WTC11 (cell line): Measurements from ENCODE around the gene UVRAG. TPM values are rescaled to one million over a fixed set of nuclear protein-coding genes. Genes with fewer than 3 reads are reported as not detected.

Experiments used
- ATAC-seq: fragments of 200-7000 bp; cut with Tn5 transposase; 2 replicates; pipeline ENCODE4 v1.10.0; 2021; ENCODE audit warnings: mild to moderate bottlenecking, moderate library complexity
- CTCF ChIA-PET: fragments of 300-600 bp; sonication (Branson Sonifier 250); formaldehyde crosslinking; loops from one replicate; lab custom pipeline; 2021; ENCODE audit warnings: antibody characterized with exemption; lab: Charles Lee
- POLR2A ChIA-PET: fragments of 350-600 bp; sonication (Branson Sonifier 250); formaldehyde crosslinking; loops from one replicate; lab custom pipeline; 2021; ENCODE audit warnings: antibody characterized with exemption; lab: Charles Lee
- DNase-seq: peaks from one replicate; pipeline ENCODE4 v3.0.0; 2021; ENCODE audit warnings: low spot score
- H3K27ac Mint-ChIP-seq: 2 replicates; pipeline ENCODE4 v1.8.0; 2021; ENCODE audit warnings: mixed read lengths
- H3K27me3 Mint-ChIP-seq: 2 replicates; pipeline ENCODE4 v1.8.0; 2021; ENCODE audit warnings: low read depth, mild to moderate bottlenecking, moderate library complexity, mixed read lengths
- H3K36me3 Mint-ChIP-seq: 2 replicates; pipeline ENCODE4 v1.8.0; 2021; ENCODE audit warnings: mixed read lengths
- H3K4me1 Mint-ChIP-seq: 2 replicates; pipeline ENCODE4 v1.8.0; 2022; ENCODE audit warnings: mixed read lengths
- H3K4me3 Mint-ChIP-seq: 2 replicates; pipeline ENCODE4 v1.8.0; 2021; ENCODE audit warnings: mild to moderate bottlenecking, moderate library complexity, mixed read lengths
- H3K9me3 Mint-ChIP-seq: 2 replicates; pipeline ENCODE4 v1.8.0; 2021; ENCODE audit warnings: mixed read lengths
- ARID4B ChIP-seq: sonication (generic); formaldehyde crosslinking; IDR thresholded peaks from 2 replicates; pipeline ENCODE4 v1.8.0; 2023; ENCODE audit warnings: missing genetic modification reagents, mild to moderate bottlenecking, borderline replicate concordance
- ATF6 ChIP-seq: sonication (generic); formaldehyde crosslinking; IDR thresholded peaks from 2 replicates; pipeline ENCODE4 v1.8.1; 2023; ENCODE audit warnings: mild to moderate bottlenecking, missing genetic modification reagents
- CREM ChIP-seq: sonication (generic); formaldehyde crosslinking; IDR thresholded peaks from 2 replicates; pipeline ENCODE4 v1.8.1; 2022; ENCODE audit warnings: mild to moderate bottlenecking, missing genetic modification reagents, moderate library complexity
- CTCF ChIP-seq: fragments of 200-600 bp; IDR thresholded peaks from 2 replicates; pipeline ENCODE4 v1.8.0; 2022; ENCODE audit warnings: antibody characterized with exemption
- EMX1 ChIP-seq: fragments of 250-450 bp; sonication (Bioruptor Pico); IDR thresholded peaks from 2 replicates; pipeline ENCODE4 v1.8.0; 2021; ENCODE audit warnings: mild to moderate bottlenecking
- ETV6 ChIP-seq: sonication (generic); formaldehyde crosslinking; IDR thresholded peaks from 2 replicates; pipeline ENCODE4 v1.8.1; 2022; ENCODE audit warnings: mild to moderate bottlenecking, missing genetic modification reagents
- FOXP4 ChIP-seq: sonication (generic); formaldehyde crosslinking; IDR thresholded peaks from 2 replicates; pipeline ENCODE4 v1.8.0; 2022; ENCODE audit warnings: mild to moderate bottlenecking, missing genetic modification reagents
- GRHL2 ChIP-seq: fragments of 250-450 bp; sonication (Bioruptor Pico); IDR thresholded peaks from 2 replicates; pipeline ENCODE4 v1.8.0; 2022; ENCODE audit warnings: mild to moderate bottlenecking, moderate library complexity; ENCODE audit not compliant: insufficient replicate concordance, severe bottlenecking
- HMGXB4 ChIP-seq: sonication (generic); formaldehyde crosslinking; IDR thresholded peaks from 2 replicates; pipeline ENCODE4 v1.8.1; 2023; ENCODE audit warnings: mild to moderate bottlenecking, moderate library complexity, missing genetic modification reagents
- MXD4 ChIP-seq: fragments of 250-450 bp; sonication (Bioruptor Pico); IDR thresholded peaks from 2 replicates; pipeline ENCODE4 v1.8.0; 2021; ENCODE audit warnings: mild to moderate bottlenecking, moderate library complexity, borderline replicate concordance
- RORB ChIP-seq: fragments of 250-450 bp; sonication (Bioruptor Pico); IDR thresholded peaks from 2 replicates; pipeline ENCODE4 v1.9.0; 2021; ENCODE audit warnings: mild to moderate bottlenecking
- TCF7 ChIP-seq: sonication (generic); formaldehyde crosslinking; IDR thresholded peaks from 2 replicates; pipeline ENCODE4 v1.8.0; 2022; ENCODE audit warnings: mild to moderate bottlenecking, low read depth, missing genetic modification reagents, moderate library complexity
- TEAD1 ChIP-seq: sonication (generic); formaldehyde crosslinking; IDR thresholded peaks from 2 replicates; pipeline ENCODE4 v1.8.0; 2022; ENCODE audit warnings: mild to moderate bottlenecking, missing genetic modification reagents
- total RNA-seq: library from RNA; stranded (reverse); gene quantifications from 3 replicates; pipeline ENCODE4 v1.2.3, GENCODE V29; 2021

Gene UVRAG
- total RNA-seq, 1 experiment from 2014 or later, result 14.5 TPM

- TF ChIP-seq ATF6 (CRISPR knock-in tag), result no peak
These were observed 1.4 kb upstream of the UVRAG start (continued) for GRCh38 chr11:75813622-75814039.

GRCh38 chr11:75814363-75814676 is 690 bp upstream of the UVRAG start:
- peaks cover 3% of the 10 kb centered on the region for H3K27me3 Mint-ChIP-seq
- CTCF ChIA-PET, result interaction anchor here (0.8 to 3.6 kb wide), 10 partner anchors 11 to 394 kb away, joined by 3 to 16 read pairs (median 4); no protein-coding TSS in a partner anchor
- TF ChIP-seq TCF7, result no peak
- TF ChIP-seq MXD4 (CRISPR knock-in tag), result no peak
- no peak for TF ChIP-seq GRHL2
- no peak for TF ChIP-seq CTCF
- no peak for TF ChIP-seq TEAD1 (CRISPR knock-in tag)
- TF ChIP-seq ETV6 (CRISPR knock-in tag), result no peak
- TF ChIP-seq, all 79 proteins: peak for 0
- ATAC-seq, result peak; percentile 12
- peaks cover 19% of the 10 kb centered on the region for H3K4me1 Mint-ChIP-seq
- POLR2A ChIA-PET, result interaction anchor here (0.6 kb wide), 1 partner anchor 66 kb away, joined by 4 read pairs; no protein-coding TSS in a partner anchor
- H3K9me3 Mint-ChIP-seq, result no peaks in the 10 kb centered on the region
- no peak overlapping the region for H3K4me3 Mint-ChIP-seq
- H3K36me3 Mint-ChIP-seq, result no peaks in the 10 kb centered on the region
- H3K27ac Mint-ChIP-seq, result 0 out of 2 replicates have a peak overlapping the region, but pooled peaks have one; percentile 45
- DNase-seq, result no peak

GRCh38 chr11:75815345-75816168 is 547 bp downstream of the UVRAG start:
- peak; percentile 11 for ATAC-seq
- Mint-ChIP-seq H3K9me3 (no peaks in the 10 kb centered on the region), H3K4me3 (no peak overlapping the region)
- POLR2A ChIA-PET, result no interaction called here
- TF ChIP-seq ARID4B (CRISPR knock-in tag) (0 out of 2 replicates have a peak, but pooled peaks have one; percentile 49), FOXP4 (CRISPR knock-in tag) (0 out of 2 replicates have a peak, but pooled peaks have one; percentile 45), EMX1 (no peak), CREM (CRISPR knock-in tag) (0 out of 2 replicates have a peak, but pooled peaks have one; percentile 22), HMGXB4 (CRISPR knock-in tag) (peak; percentile 67; the same call in 1 of the 2 replicates), TCF7 (0 out of 2 replicates have a peak, but pooled peaks have one; percentile 9), ETV6 (CRISPR knock-in tag) (peak; percentile 68), RORB (no peak)
- TF ChIP-seq, all 79 proteins: peak for 6
- no peaks in the 10 kb centered on the region; the same call in 1 of the 2 replicates for H3K27me3 Mint-ChIP-seq
- peak; percentile 40 for DNase-seq
- no peaks in the 10 kb centered on the region for H3K36me3 Mint-ChIP-seq
- peaks cover 19% of the 10 kb centered on the region for H3K4me1 Mint-ChIP-seq
- CTCF ChIA-PET, result interaction anchor here (0.6 to 1.5 kb wide), 2 partner anchors 82 to 708 kb away, joined by 4 to 5 read pairs; no protein-coding TSS in a partner anchor
- H3K27ac Mint-ChIP-seq, result no peak overlapping the region
